Activated naive CD8-positive, alpha-beta T cell treated with anti-CD3 and anti-CD28 coated beads, Interleukin-2, amount 10 ng/mL, durations not matched to agents 7 days and 5 days (primary cell): ENCODE data around the gene SNAP25. TPM values are rescaled to one million over a fixed set of nuclear protein-coding genes. Genes with fewer than 3 reads are reported as not detected.

Experiments used
- ATAC-seq: fragments of 150-1000 bp; cut with Tn5 transposase; one replicate; pipeline ENCODE4 v1.10.0; 2021; ENCODE audit warnings: low read depth, moderate library complexity
- POLR2A ChIA-PET: fragments of 350-600 bp; sonication (Branson Sonifier 250); formaldehyde crosslinking; loops from one replicate; lab custom pipeline; 2021; ENCODE audit warnings: antibody characterized with exemption; lab: Charles Lee
- DNase-seq: peaks from one replicate; pipeline ENCODE4 v3.0.0; 2021
- H3K27ac Mint-ChIP-seq: one replicate; pipeline ENCODE4 v1.8.0; 2022; ENCODE audit warnings: mild to moderate bottlenecking, mixed read lengths
- H3K27me3 Mint-ChIP-seq: one replicate; pipeline ENCODE4 v1.8.0; 2022; ENCODE audit warnings: mild to moderate bottlenecking, moderate library complexity, mixed read lengths
- H3K36me3 Mint-ChIP-seq: one replicate; pipeline ENCODE4 v1.8.0; 2021; ENCODE audit warnings: mild to moderate bottlenecking, mixed read lengths
- H3K4me1 Mint-ChIP-seq: one replicate; pipeline ENCODE4 v1.8.0; 2021; ENCODE audit warnings: mixed read lengths
- H3K4me3 Mint-ChIP-seq: one replicate; pipeline ENCODE4 v1.8.0; 2022; ENCODE audit warnings: mild to moderate bottlenecking, moderate library complexity, mixed read lengths
- H3K9me3 Mint-ChIP-seq: one replicate; pipeline ENCODE4 v1.8.0; 2021; ENCODE audit warnings: mixed read lengths
- total RNA-seq, 2 experiments: library from RNA; stranded (reverse); gene quantifications; one replicate each; pipeline ENCODE4 v1.2.3, GENCODE V29; 2021

SNAP25 gene
- total RNA-seq, 2 experiments from 2014 or later, result not detected

DNA sequence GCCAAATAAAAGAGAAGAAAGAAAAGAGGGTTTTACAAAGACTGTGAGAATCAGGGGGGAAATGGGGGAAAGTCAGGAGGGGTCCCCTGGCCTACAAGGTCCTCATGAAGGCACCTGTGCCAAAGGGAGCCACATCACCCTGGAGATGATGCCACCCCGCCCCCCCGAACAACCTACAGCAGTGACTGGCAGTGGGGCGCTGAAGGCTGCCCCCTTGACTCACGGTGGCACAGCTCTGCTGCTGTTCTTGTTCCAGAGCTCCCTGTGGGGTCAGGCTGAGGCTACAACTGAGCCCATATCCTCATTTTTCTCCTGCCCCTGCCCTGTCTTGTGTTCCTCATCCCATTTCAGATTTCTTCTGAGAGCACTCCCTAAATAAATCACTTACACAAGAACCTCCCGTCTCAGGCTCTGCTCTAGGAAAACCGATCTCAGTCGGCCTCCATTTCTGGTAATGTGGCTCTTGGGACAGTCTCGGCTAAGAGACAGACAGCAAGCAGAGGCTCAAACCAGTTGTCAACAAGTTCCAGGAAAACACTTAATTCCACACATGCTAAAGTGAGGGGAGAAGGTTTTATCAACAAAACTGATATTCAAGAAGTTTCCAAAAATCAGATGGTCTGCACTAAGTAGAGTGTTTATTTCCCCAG, 105.7 kb downstream of the SNAP25 start:
- DNase-seq (no peak), ATAC-seq (no peak)
- POLR2A ChIA-PET, result no interaction called here
- Mint-ChIP-seq H3K4me3 (no peak overlapping the region), H3K36me3 (no peaks in the 10 kb centered on the region), H3K4me1 (no peaks in the 10 kb centered on the region), H3K27me3 (peaks cover 1% of the 10 kb centered on the region), H3K27ac (no peak overlapping the region), H3K9me3 (no peaks in the 10 kb centered on the region)

DNA sequence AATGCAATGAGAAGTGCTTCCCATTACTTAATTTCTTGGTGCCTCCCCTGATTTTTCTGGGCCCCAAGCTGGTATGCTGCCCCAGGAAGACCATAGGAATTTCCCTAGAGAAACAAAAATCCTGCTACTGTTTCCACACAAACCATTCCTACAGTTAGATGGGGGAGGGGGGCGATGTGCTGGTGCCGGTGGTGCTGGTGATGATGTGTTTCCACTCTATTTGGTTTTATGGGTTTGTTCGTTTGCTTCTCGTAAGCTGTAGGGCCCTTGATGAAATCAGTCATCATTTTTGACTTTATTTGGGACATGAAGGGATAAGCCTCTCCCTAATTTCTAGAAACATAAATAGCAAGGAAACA, 110.2 kb downstream of the SNAP25 start:
- H3K9me3 Mint-ChIP-seq, result no peaks in the 10 kb centered on the region
- H3K27ac Mint-ChIP-seq, result no peak overlapping the region
- POLR2A ChIA-PET, result no interaction called here
- H3K27me3 Mint-ChIP-seq, result peaks cover 3% of the 10 kb centered on the region
- DNase-seq (no peak), ATAC-seq (no peak)
- H3K4me3 Mint-ChIP-seq, result no peak overlapping the region
- no peaks in the 10 kb centered on the region for H3K4me1 Mint-ChIP-seq
- H3K36me3 Mint-ChIP-seq, result no peaks in the 10 kb centered on the region

GRCh38 chr20:10329387-10330005, 110.9 kb downstream of the SNAP25 start:
- POLR2A ChIA-PET, result no interaction called here
- Mint-ChIP-seq H3K4me3 (no peak overlapping the region), H3K36me3 (no peaks in the 10 kb centered on the region), H3K4me1 (no peaks in the 10 kb centered on the region), H3K9me3 (no peaks in the 10 kb centered on the region), H3K27ac (no peak overlapping the region), H3K27me3 (peaks cover 3% of the 10 kb centered on the region)
- no peak for DNase-seq
- no peak for ATAC-seq

DNA sequence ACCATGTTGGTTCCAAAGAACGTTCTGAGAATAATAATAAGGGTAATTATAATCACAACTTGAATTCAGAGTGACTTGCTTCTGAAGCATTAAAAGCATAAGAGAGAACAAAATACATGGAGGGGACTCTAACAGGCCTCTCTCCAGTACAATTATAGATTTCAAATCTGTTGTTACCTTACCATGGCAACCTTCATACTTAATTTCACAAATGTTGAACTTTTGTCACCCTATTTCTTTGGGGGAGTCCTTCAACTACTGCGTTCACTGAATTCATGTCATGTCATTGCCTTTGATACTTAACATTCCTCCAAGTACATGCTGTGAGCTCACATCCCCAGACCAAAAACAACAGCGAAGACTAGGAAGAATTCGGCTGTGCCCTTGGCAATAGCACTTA, 111.4 kb downstream of the SNAP25 start:
- no peak for ATAC-seq
- Mint-ChIP-seq H3K9me3 (no peaks in the 10 kb centered on the region), H3K27ac (no peak overlapping the region), H3K4me1 (no peaks in the 10 kb centered on the region), H3K4me3 (no peak overlapping the region), H3K27me3 (peaks cover 3% of the 10 kb centered on the region), H3K36me3 (no peaks in the 10 kb centered on the region)
- POLR2A ChIA-PET, result no interaction called here
- no peak for DNase-seq

DNA sequence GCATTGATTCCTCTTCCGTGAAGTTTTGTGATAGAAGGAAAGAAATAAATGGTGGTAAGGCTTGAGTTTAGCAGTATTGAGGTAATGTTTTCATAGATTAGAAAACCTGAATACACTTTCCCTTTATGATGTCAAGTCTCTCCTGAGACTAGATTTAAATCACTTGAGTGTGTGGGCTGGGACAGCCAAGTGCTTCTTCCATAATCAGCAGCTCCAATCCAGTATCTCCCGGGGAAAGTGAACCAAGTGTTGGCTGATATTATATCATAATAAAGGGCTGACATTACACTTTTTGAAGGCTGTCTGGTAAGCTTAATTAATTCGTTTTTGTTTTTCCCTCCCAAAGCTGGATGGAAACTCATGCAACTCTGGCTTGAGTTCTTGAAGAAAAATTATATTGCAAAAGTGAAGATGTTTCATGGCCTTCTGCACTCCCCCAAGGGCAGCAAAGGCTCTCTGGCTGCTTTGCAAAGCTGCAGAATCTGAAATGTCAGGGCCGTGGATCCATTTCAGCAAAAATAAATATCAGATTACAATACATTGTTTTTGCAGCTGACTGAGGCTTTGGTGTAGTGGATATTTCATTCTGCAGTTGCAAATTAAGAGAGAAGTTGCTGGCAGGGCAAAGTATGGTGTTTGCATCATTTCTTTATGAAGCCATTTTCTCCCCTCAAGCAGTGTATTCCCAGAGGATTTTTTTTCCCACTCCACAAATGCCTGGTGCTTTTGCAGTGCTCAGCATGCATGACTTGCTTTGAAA, 114.2 kb downstream of the SNAP25 start:
- ATAC-seq (no peak), DNase-seq (no peak)
- Mint-ChIP-seq H3K36me3 (no peaks in the 10 kb centered on the region), H3K27ac (no peak overlapping the region), H3K4me1 (no peaks in the 10 kb centered on the region), H3K4me3 (no peak overlapping the region), H3K9me3 (no peaks in the 10 kb centered on the region), H3K27me3 (peaks cover 3% of the 10 kb centered on the region)
- POLR2A ChIA-PET, result no interaction called here

GRCh38 chr20:10336959-10337729, 118.5 kb downstream of the SNAP25 start:
- H3K4me1 Mint-ChIP-seq, result no peaks in the 10 kb centered on the region
- DNase-seq (no peak), ATAC-seq (no peak)
- peaks cover 7% of the 10 kb centered on the region for H3K27me3 Mint-ChIP-seq
- peaks cover 1% of the 10 kb centered on the region for H3K9me3 Mint-ChIP-seq
- POLR2A ChIA-PET, result no interaction called here
- H3K27ac Mint-ChIP-seq, result no peak overlapping the region
- no peaks in the 10 kb centered on the region for H3K36me3 Mint-ChIP-seq
- H3K4me3 Mint-ChIP-seq, result no peak overlapping the region

GRCh38 chr20:10338426-10339180, 120.0 kb downstream of the SNAP25 start:
- DNase-seq (no peak), ATAC-seq (no peak)
- peaks cover 1% of the 10 kb centered on the region for H3K9me3 Mint-ChIP-seq
- peaks cover 9% of the 10 kb centered on the region for H3K27me3 Mint-ChIP-seq
- no peaks in the 10 kb centered on the region for H3K4me1 Mint-ChIP-seq
- no peak overlapping the region for H3K27ac Mint-ChIP-seq
- H3K4me3 Mint-ChIP-seq, result no peak overlapping the region
- POLR2A ChIA-PET, result no interaction called here
- H3K36me3 Mint-ChIP-seq, result no peaks in the 10 kb centered on the region

DNA sequence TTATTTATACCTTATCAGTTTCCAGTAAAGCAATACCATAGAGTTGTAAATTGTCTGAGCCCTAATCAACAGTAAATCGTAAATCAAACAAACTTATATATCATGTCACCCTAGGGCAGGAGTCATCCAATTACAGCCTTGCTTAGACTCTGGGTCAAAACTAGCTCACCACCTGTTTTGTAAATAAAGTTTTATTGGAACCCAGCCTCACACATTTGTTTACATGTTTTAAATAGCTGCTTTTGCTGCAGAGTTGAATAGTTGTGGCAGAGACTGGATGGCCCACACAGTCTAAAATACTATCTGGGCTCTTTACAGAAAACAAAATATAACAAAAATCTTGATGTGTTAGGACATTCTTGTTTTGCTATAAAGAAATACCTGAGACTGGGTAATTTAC, 121.0 kb downstream of the SNAP25 start:
- POLR2A ChIA-PET, result no interaction called here
- Mint-ChIP-seq H3K4me1 (no peaks in the 10 kb centered on the region), H3K27me3 (peaks cover 13% of the 10 kb centered on the region), H3K36me3 (no peaks in the 10 kb centered on the region), H3K4me3 (no peak overlapping the region), H3K27ac (no peak overlapping the region), H3K9me3 (peaks cover 1% of the 10 kb centered on the region)
- no peak for DNase-seq
- ATAC-seq, result no peak

DNA sequence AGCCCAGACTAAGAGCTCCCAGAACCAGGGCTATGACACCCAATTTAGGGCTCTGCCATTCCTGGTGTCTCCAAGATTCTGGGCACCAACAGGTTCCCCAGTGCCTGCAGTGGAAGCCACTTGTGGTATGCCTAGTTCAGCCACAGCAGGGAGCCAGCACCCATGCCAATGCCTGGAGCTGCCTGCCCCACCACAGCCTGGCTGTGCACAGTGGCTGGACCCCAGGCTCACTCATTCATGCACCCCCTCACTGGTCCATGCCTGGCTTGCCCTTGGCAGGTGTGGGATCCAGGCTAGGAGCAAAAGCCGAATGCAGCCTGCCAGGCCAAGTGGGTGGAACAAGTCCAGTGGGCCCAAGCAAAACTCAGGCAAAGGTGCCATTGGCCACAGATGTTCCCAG, 123.5 kb downstream of the SNAP25 start:
- Mint-ChIP-seq H3K27me3 (peaks cover 16% of the 10 kb centered on the region), H3K4me1 (no peaks in the 10 kb centered on the region), H3K36me3 (no peaks in the 10 kb centered on the region), H3K4me3 (no peak overlapping the region), H3K9me3 (peaks cover 1% of the 10 kb centered on the region), H3K27ac (no peak overlapping the region)
- DNase-seq (no peak), ATAC-seq (no peak)
- POLR2A ChIA-PET, result no interaction called here

GRCh38 chr20:10344953-10345352, 126.3 kb downstream of the SNAP25 start:
- Mint-ChIP-seq H3K4me1 (no peaks in the 10 kb centered on the region), H3K27ac (no peak overlapping the region), H3K9me3 (peaks cover under 1% of the 10 kb centered on the region), H3K4me3 (no peak overlapping the region), H3K36me3 (no peaks in the 10 kb centered on the region), H3K27me3 (peaks cover 9% of the 10 kb centered on the region)
- ATAC-seq (no peak), DNase-seq (no peak)
- POLR2A ChIA-PET, result no interaction called here

DNA sequence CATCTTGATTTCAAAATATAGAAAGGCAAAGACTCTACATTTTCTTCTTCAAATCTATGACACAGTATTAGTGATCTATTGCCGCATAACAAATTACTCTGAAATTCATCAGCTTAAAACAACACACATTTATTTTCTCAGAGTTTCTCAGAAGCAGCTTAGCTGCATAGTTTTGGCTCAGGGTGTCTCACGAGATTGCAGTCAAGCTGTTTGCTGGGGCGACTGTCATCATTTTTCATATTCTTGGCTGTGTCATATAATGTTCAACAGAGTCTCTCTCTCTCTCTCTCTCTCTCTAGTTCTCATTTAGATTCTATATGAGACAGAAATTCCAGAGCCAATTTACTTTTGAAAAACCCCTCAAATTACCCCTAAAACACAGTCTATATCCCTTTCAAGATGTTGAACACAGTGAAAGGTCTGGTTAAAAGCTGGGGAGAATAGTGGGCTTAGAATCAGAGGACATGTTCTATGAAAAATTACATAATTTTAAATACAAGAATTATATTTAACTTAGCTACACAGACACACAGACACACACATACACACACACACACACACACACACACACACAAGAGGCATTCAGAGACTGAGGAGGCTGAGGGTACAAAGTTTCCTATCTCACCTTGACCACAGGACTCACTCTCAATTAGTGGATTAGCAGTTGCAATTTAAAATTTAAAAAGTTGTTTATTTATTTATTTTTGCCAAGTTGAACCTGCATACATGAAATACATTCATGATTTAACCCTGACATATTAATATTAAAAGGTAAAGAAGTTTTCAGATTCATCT, 128.7 kb downstream of the SNAP25 start:
- Mint-ChIP-seq H3K4me1 (peaks cover 13% of the 10 kb centered on the region), H3K4me3 (no peak overlapping the region), H3K36me3 (no peaks in the 10 kb centered on the region), H3K9me3 (no peaks in the 10 kb centered on the region), H3K27ac (no peak overlapping the region), H3K27me3 (peaks cover 9% of the 10 kb centered on the region)
- POLR2A ChIA-PET, result interaction anchor here (0.7 kb wide), 1 partner anchor 255 kb away, joined by 3 read pairs; no protein-coding TSS in a partner anchor
- ATAC-seq (no peak), DNase-seq (no peak)

DNA sequence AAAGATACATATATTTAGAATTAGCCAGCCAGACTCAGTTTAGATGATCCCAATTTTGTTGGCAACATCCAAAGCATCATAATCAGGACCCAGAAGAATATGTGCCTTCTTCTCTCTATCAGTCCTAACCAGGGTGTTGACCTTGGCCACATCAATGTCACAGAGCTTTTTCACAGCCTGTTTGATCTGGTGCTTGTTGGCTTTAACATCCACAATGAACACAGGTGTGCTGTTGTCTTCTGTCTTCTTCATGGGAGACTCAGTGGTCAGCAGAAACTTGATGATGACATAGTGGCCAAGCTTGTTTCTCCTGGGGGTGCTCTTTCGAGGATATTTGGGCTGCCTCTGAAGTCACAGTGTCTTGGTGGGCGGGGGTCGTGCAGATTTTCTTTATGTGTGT, 130.5 kb downstream of the SNAP25 start:
- Mint-ChIP-seq H3K4me3 (no peak overlapping the region), H3K9me3 (no peaks in the 10 kb centered on the region), H3K27ac (no peak overlapping the region), H3K27me3 (peaks cover 8% of the 10 kb centered on the region), H3K36me3 (no peaks in the 10 kb centered on the region), H3K4me1 (peaks cover 13% of the 10 kb centered on the region)
- DNase-seq (no peak), ATAC-seq (no peak)
- POLR2A ChIA-PET, result no interaction called here
